GM21723 (cell line): ENCODE data around the gene MAPKBP1.

ENCODE experiments used
- ATAC-seq: cut with Tn5 transposase; IDR thresholded peaks from one replicate; pipeline ENCODE4 v1.9.1; 2021; ENCODE audit warnings: mild to moderate bottlenecking, moderate library complexity; ENCODE audit not compliant: unreplicated experiment

The MAPKBP1 gene

GRCh38 chr15:41806291-41807181, 32.3 kb downstream of the MAPKBP1 start:
- no peak for ATAC-seq

DNA sequence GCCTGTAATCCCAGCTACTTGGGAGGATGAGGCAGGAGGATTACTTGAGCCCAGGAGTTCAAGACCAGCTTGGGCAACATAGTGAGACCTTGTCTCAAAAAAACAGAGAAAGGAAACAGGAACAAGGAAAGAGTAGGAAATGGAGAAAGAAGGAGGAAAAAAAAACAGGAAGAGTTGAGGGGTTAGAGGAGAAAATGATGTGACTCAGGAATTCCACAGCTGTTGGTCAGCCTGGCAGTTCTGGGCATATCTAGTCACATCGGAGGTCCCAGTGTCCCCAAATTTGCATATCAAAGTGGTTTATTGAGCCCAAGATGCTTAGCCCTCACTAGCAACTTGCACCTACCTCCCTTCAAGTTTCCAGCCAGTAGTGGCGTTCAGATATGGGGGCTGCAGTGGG, 34.8 kb downstream of the MAPKBP1 start:
- no peak for ATAC-seq

- no peak for ATAC-seq
Measured at GRCh38 chr15:41809526-41810220, 35.4 kb downstream of the MAPKBP1 start.

DNA sequence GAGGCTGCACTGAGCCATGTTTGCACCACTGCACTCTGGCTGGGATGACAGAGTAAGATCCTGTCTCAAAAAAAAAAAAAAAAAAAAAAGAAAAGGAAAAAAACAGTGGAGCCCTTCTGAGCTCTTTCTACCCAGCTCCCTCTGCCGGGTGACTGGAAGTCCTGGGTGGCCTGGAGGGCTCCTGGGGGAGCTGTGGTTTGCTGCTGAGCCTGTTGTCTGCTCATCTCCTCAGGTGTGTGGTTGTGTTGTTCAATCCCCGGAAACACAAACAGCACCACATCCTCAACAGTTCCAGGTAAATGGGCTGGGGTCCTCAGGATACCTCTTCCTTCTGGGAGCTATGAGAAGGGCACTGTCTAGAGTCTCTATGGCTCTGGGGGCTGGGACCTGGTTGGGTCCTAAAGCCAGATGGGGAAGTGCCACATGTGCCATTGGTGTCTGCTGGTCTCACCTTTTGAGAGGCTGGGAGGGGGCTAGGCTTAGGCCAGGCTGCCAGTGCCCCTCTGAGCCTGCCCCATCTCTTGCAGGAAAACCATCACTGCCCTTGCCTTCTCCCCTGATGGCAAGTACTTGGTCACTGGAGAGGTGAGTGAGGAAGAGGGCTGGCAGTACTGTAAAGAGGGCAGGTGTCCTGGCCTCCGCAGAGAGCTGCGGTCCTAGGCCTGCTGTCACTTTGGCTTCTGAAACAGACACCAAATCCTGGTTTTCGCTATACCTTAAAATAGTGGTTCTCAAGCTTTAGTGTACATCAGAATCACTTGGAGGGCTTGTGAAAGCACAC, 36.6 kb downstream of the MAPKBP1 start:
- ATAC-seq = no peak

DNA sequence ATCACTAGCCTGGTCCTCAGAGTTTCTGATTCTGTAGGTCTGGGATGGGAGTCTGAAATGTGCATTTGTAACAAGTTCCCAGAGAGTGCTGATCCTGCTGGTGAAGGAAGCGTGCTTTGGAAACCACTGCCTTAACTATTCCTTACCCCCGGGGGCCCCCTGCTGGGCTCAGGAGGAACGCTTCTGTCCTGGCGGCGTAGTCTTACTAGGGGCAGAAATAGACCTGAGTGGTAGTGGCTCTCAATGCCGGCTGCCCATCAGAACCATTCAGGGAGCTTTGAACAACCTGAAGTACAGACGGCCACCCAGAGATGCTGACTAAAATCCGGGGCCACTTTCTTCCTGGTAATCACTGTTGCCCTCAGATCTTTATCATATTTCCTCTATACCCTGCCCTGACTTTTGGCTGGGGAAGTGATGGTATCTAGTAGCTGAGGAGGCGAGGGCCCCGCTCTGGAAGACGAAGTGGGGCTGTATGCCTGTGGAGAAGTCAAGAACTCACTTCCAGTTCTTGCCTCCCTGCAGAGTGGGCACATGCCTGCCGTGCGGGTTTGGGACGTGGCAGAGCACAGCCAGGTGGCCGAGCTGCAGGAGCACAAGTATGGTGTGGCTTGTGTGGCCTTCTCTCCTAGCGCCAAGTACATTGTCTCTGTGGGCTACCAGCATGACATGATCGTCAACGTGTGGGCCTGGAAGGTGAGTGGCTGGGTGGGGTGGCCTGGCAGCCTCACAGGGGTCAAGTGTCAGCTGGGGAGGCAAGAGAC, 37.3 kb downstream of the MAPKBP1 start:
- no peak for ATAC-seq

DNA sequence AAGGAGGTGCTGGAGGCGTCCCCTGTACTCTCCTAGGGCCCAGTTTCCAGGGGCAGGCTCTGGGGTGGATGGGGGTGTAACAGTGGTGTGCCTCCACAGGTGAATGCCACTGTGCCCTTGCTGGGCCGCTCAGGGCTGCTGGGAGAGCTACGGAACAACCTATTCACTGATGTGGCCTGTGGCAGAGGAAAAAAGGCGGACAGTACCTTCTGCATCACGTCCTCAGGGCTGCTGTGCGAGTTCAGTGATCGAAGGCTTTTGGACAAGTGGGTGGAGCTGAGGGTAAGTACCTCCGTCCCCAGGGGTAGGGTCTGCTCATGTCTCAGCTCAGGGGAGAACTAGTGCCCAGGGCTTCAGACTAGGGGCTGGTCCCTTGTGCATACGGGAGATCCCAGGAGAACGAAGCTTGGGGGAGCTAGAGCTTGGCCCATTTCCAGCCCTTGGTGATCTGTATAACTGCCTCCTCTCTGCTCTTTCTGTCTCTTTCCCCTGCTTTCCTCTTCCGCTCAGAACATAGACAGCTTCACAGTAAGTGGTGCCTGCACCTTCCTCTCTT, 38.6 kb downstream of the MAPKBP1 start:
- no peak for ATAC-seq

DNA sequence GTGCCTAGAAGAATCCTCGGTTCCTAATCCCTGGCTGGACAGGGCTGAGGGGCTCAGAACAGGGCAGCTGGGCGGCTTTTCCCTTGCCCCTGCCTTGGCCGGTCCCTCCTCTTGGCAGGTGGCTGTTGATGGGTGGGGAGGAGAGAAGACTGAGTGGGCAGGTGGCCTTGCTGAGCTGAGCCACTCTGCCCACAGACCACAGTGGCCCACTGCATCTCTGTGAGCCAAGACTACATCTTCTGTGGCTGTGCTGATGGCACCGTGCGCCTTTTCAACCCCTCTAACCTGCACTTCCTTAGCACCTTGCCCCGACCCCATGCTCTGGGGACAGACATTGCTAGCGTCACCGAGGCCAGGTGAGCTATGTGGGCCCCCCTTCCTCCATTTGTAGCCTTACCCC, 39.1 kb downstream of the MAPKBP1 start:
- no peak for ATAC-seq

- ATAC-seq = no peak
Measured at GRCh38 chr15:41814534-41814933, 40.2 kb downstream of the MAPKBP1 start.

- ATAC-seq = no peak
Measured at GRCh38 chr15:41816788-41817187, 42.5 kb downstream of the MAPKBP1 start.

DNA sequence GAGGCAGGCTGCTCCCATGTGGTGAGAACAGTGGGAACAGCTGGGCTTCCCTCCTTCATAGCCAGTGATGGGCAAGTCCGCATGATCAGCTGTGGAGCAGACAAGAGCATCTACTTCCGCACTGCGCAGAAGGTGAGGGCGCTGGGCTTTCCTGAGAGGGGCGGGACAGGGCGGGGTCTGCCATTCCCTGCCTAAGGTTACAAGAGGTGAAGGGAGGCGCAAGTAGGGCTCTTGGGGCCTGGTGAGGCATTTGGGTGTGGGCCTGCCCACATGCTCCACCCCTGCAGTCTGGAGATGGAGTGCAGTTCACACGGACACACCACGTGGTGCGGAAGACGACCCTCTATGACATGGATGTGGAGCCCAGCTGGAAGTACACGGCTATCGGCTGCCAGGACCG, 43.0 kb downstream of the MAPKBP1 start:
- no peak for ATAC-seq

DNA sequence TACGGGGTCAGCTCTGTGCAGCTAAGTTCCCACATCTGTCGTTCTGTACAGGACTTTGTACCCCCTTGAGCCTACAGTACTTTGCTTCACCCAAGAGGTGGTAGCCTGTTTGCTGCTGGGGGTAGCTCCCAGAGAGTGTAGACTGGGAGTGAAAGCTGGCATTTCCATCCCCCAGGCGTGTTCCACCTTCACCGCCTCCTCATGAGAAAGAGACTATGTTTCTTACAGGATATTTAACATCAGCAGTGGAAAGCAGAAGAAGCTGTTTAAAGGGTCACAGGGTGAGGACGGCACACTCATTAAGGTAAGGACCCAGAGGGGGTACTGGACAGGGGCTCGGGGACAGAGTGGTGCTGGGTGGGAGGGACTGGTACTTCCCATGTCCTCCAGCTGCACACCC, 43.5 kb downstream of the MAPKBP1 start:
- ATAC-seq = no peak

DNA sequence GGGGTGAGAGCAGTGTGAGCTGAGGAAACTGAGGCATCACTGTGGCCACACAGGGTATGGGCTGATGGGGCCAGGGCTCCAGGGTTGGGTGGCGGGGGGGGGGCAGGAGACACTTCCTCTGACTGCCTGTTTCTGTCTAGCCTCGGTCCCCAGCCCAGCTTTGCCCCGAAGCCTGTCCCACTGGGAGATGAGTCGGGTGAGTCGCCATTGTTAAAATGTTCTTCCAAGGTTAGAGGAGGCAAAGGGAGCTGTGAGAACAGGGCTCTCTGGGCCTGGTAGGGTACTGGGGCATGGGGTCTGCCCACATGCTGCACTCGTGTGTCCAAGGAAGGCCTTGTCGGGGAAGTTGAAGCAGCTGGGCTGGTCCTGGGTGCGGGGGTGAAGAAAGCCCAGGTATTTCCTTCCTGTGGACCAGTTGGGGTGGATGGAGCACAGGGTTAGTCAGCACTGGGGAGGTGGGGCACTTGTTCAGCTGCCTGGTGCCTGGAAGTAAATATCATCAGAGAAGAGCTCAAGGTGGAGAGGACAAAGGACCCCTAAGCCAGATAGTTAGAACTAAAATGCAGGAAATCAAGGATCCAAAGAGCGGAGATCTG, 45.3 kb downstream of the MAPKBP1 start:
- ATAC-seq = no peak

GRCh38 chr15:41820791-41821423, 46.6 kb downstream of the MAPKBP1 start:
- no peak for ATAC-seq

- ATAC-seq = no peak
Measured at GRCh38 chr15:41821831-41822230, 47.5 kb downstream of the MAPKBP1 start.

GRCh38 chr15:41822471-41822870, 48.2 kb downstream of the MAPKBP1 start:
- no peak for ATAC-seq

DNA sequence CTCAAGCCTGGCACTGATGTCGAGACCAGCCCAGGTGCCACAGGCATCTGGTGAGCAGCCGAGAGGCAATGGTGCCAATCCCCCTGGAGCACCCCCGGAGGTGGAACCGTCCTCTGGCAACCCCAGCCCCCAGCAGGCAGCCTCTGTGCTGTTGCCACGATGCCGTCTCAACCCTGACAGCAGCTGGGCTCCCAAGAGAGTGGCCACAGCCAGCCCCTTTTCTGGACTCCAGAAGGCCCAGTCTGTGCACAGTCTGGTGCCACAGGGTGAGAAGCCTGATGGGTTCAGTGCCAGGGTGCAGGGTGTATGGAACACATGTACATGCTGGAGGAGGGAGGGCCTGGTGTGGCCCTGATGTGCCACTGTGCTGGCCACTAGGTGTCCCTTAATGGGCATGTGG, 48.7 kb downstream of the MAPKBP1 start:
- no peak for ATAC-seq

GRCh38 chr15:41823502-41823901, 49.2 kb downstream of the MAPKBP1 start:
- no peak for ATAC-seq

DNA sequence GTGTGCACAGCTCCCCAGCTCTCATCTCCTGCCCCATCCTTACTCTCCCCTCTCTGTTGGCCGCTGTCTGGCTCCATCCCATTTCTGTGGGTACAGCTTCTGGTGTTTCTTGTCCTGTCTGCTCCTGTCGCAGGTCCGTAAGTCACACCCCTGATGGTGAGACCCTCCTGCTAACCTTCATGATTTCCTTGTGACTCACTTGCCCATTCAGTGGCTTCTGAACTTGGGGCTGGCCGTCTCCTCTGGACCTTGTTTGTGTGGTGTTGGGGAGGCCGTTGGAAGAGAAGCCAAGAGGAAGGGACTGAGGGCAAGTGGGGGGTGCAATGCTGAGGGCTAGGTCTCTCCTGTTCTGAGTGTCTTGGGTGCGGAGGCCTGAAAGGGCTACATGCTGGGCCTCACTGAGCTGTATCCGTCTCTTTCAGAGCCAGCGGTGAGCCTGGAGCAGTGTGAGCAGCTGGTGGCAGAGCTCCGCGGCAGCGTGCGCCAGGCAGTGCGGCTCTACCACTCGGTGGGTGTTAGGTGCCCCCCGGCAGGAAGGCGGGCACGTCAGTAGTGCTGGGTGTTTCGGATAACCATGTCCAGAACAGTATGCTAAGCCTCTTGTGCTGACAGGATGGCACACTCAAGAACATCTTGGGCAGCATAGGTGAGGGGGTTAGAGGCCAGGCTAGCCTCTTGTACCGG, 49.9 kb downstream of the MAPKBP1 start:
- ATAC-seq = no peak

DNA sequence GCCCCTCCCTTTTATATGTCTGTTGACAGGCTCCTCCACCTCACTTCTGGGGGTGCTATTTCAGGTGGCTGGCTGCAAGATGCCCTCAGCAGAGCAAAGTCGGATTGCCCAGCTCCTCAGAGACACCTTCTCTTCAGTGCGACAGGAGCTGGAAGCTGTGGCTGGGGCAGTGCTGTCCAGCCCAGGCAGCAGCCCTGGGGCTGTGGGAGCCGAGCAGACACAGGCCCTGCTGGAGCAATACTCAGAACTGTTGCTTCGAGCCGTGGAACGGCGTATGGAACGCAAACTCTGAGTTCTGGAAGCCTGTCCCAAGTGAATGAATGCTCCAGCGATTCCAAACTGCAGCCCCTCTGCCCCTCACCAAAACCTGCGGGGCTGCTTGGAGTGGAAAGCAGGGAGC, 50.9 kb downstream of the MAPKBP1 start:
- ATAC-seq = no peak
